Liver (tissue), 9 donors: ENCODE data around the gene ANKRD13D. TPM values are rescaled to one million over a fixed set of nuclear protein-coding genes. Genes with fewer than 3 reads are reported as not detected.

Source experiments
- DNase-seq: peaks from one replicate; pipeline ENCODE4 v3.0.0-alpha.2; 2017; ENCODE audit warnings: low spot score
- H3K27ac ChIP-seq, 2 donors: one replicate each; pipeline ENCODE4 v1.7.0; 2013; ENCODE audit warnings: inconsistent platforms in 2 of 2, low read length in 2 of 2, control low read depth in 1 of 2, low read depth in 1 of 2, mild to moderate bottlenecking in 1 of 2
- H3K27me3 ChIP-seq, 4 donors: one replicate each; pipeline versions ENCODE4 v1.6.1 to v1.7.0; 2013; ENCODE audit warnings: low read length in 3 of 4, inconsistent platforms in 1 of 4, mild to moderate bottlenecking in 1 of 4, moderate library complexity in 1 of 4; ENCODE audit not compliant: control insufficient read depth in 4 of 4, insufficient read depth in 4 of 4
- H3K36me3 ChIP-seq, 4 donors: one replicate each; pipeline versions ENCODE4 v1.6.1 to v1.7.0; 2013; ENCODE audit warnings: low read length in 3 of 4, mild to moderate bottlenecking in 3 of 4, low read depth in 1 of 4, moderate library complexity in 1 of 4; ENCODE audit not compliant: control insufficient read depth in 4 of 4, insufficient read depth in 3 of 4
- H3K4me1 ChIP-seq, 4 donors: one replicate each; pipeline versions ENCODE4 v1.6.1 to v1.7.0; 2013; ENCODE audit warnings: low read length in 3 of 4, mild to moderate bottlenecking in 3 of 4, moderate library complexity in 1 of 4; ENCODE audit not compliant: control insufficient read depth in 4 of 4, insufficient read depth in 4 of 4
- H3K4me3 ChIP-seq, 3 donors: one replicate each; pipeline versions ENCODE4 v1.6.1 to v1.7.0; 2013; ENCODE audit warnings: low read length in 3 of 3, control low read depth in 1 of 3, low read depth in 1 of 3, mild to moderate bottlenecking in 1 of 3
- H3K9ac ChIP-seq, 2 donors: one replicate each; pipeline ENCODE4 v1.7.0; 2013; ENCODE audit warnings: low read length in 2 of 2, mild to moderate bottlenecking in 2 of 2, moderate library complexity in 2 of 2, control low read depth in 1 of 2, low read depth in 1 of 2
- H3K9me3 ChIP-seq, 4 donors: one replicate each; pipeline versions ENCODE4 v1.6.1 to v1.7.0; 2013; ENCODE audit warnings: low read length in 3 of 4; ENCODE audit not compliant: control insufficient read depth in 4 of 4
- ATF3 ChIP-seq: IDR thresholded peaks from 2 replicates; pipeline ENCODE4 v1.6.1; 2016; ENCODE audit warnings: antibody characterized with exemption
- EGR1 ChIP-seq, 2 donors: IDR thresholded peaks; 2 replicates each; pipeline ENCODE4 v1.6.1; 2016 to 2018; ENCODE audit warnings: antibody characterized with exemption in 2 of 2, low read depth in 2 of 2
- FOXA1 ChIP-seq: IDR thresholded peaks from 2 replicates; pipeline ENCODE4 v1.6.1; 2016; ENCODE audit warnings: antibody characterized with exemption
- GABPA ChIP-seq, 2 donors: IDR thresholded peaks in 1 of 2; conservative IDR thresholded peaks in 1 of 2; 2 replicates each; pipeline ENCODE4 v1.6.1; 2016; ENCODE audit warnings: antibody characterized with exemption in 2 of 2, mild to moderate bottlenecking in 1 of 2, moderate library complexity in 1 of 2
- HNF4A ChIP-seq, 2 donors: conservative IDR thresholded peaks; 2 replicates each; pipeline ENCODE4 v1.6.1; 2016; ENCODE audit warnings: antibody characterized with exemption in 2 of 2, mild to moderate bottlenecking in 2 of 2
- HNF4G ChIP-seq: IDR thresholded peaks from 2 replicates; pipeline ENCODE4 v1.6.1; 2016; ENCODE audit warnings: antibody characterized with exemption
- JUND ChIP-seq, 2 donors: IDR thresholded peaks; 2 replicates each; pipeline ENCODE4 v1.6.1; 2016; ENCODE audit warnings: antibody characterized with exemption in 2 of 2
- NR2F2 ChIP-seq: IDR thresholded peaks from 2 replicates; pipeline ENCODE4 v1.6.1; 2016; ENCODE audit warnings: antibody characterized with exemption
- RAD21 ChIP-seq, 2 donors: IDR thresholded peaks; 2 replicates each; pipeline ENCODE4 v1.6.1; 2016; ENCODE audit warnings: antibody characterized with exemption in 2 of 2, mild to moderate bottlenecking in 2 of 2
- REST ChIP-seq: IDR thresholded peaks from 2 replicates; pipeline ENCODE4 v1.6.1; 2016; ENCODE audit warnings: antibody characterized with exemption, mild to moderate bottlenecking
- RXRA ChIP-seq, 2 donors: IDR thresholded peaks; 2 replicates each; pipeline ENCODE4 v1.6.1; 2017 to 2018; ENCODE audit warnings: antibody characterized with exemption in 2 of 2, mild to moderate bottlenecking in 1 of 2
- SP1 ChIP-seq: IDR thresholded peaks from 2 replicates; pipeline ENCODE4 v1.6.1; 2018; ENCODE audit warnings: antibody characterized with exemption, mild to moderate bottlenecking
- TAF1 ChIP-seq: conservative IDR thresholded peaks from 2 replicates; pipeline ENCODE4 v1.6.1; 2016; ENCODE audit warnings: antibody characterized with exemption, mild to moderate bottlenecking
- YY1 ChIP-seq: IDR thresholded peaks from 2 replicates; pipeline ENCODE4 v1.6.1; 2016; ENCODE audit warnings: antibody characterized with exemption, mild to moderate bottlenecking
- WGBS: extraction: QIAGEN DNeasy Blood & Tissue Kit; methylation state at CpG from one replicate; pipeline ENCODE4 v1.1.7; 2013; 5-methylcytosine and 5-hydroxymethylcytosine counted together
- polyA plus RNA-seq, 2 donors: library from polyadenylated mRNA; stranded (reverse) in 1 of 2; unstranded in 1 of 2; fragments of 200-250 nt in 1 of 2; fragments of >200 nt in 1 of 2; fragmentation: Nextera tagmentation in 1 of 2; extraction: Ambion mirVana in 1 of 2; gene quantifications; one replicate each; pipeline versions ENCODE4 v1.2.1 to v1.2.3, GENCODE V29; 2013 to 2015
- total RNA-seq, 2 donors: library from RNA; depleted of rRNA; stranded (reverse); fragments of >200 nt; gene quantifications; one replicate each; pipeline ENCODE4 v1.2.3, GENCODE V29; 2014
- TF ChIP-seq, protein P1 (sequence below): IDR thresholded peaks from 2 replicates; pipeline ENCODE4 v1.6.1; 2016; ENCODE audit warnings: antibody characterized with exemption
- TF ChIP-seq, protein P2 (sequence below): IDR thresholded peaks from 2 replicates; pipeline ENCODE4 v1.6.1; 2016; ENCODE audit warnings: antibody characterized with exemption
- TF ChIP-seq, protein P3 (sequence below): fragments of 150-350 bp; IDR thresholded peaks from 2 replicates; pipeline ENCODE4 v1.5.1; 2017; ENCODE audit warnings: improper control_type of control experiment, low read depth, low read length; ENCODE audit not compliant: missing input control
- donor health status: healthy.
- donor health status: healthy.
- donor health status: healthy.
- donor health status: healthy.
- donor health status: healthy.

Gene ANKRD13D
- total and polyA plus RNA-seq, 4 donors, result 5.5 to 15.0 (median 5.9) TPM

GRCh38 chr11:67311556-67312082 lies 22.5 kb downstream of the ANKRD13D start:
- no peak overlapping the region for H3K9ac ChIP-seq
- H3K4me1 ChIP-seq, result peaks cover 0 to 1% (median 0%) of the 10 kb centered on the region in 4 donors
- H3K36me3 ChIP-seq, result peaks cover 5 to 15% (median 6%) of the 10 kb centered on the region in 4 donors
- no peak overlapping the region for H3K4me3 ChIP-seq
- 94% methylated on average over 15 of the region's 15 CpGs for WGBS
- no peak for TF ChIP-seq REST
- TF ChIP-seq, protein P1, sequence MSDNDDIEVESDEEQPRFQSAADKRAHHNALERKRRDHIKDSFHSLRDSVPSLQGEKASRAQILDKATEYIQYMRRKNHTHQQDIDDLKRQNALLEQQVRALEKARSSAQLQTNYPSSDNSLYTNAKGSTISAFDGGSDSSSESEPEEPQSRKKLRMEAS, result no peak
- TF ChIP-seq ATF3, result no peak
- no peak for TF ChIP-seq TAF1
- TF ChIP-seq, protein P2, sequence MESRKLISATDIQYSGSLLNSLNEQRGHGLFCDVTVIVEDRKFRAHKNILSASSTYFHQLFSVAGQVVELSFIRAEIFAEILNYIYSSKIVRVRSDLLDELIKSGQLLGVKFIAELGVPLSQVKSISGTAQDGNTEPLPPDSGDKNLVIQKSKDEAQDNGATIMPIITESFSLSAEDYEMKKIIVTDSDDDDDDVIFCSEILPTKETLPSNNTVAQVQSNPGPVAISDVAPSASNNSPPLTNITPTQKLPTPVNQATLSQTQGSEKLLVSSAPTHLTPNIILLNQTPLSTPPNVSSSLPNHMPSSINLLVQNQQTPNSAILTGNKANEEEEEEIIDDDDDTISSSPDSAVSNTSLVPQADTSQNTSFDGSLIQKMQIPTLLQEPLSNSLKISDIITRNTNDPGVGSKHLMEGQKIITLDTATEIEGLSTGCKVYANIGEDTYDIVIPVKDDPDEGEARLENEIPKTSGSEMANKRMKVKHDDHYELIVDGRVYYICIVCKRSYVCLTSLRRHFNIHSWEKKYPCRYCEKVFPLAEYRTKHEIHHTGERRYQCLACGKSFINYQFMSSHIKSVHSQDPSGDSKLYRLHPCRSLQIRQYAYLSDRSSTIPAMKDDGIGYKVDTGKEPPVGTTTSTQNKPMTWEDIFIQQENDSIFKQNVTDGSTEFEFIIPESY, result no peak
- TF ChIP-seq HNF4G, result no peak
- TF ChIP-seq, protein P3, sequence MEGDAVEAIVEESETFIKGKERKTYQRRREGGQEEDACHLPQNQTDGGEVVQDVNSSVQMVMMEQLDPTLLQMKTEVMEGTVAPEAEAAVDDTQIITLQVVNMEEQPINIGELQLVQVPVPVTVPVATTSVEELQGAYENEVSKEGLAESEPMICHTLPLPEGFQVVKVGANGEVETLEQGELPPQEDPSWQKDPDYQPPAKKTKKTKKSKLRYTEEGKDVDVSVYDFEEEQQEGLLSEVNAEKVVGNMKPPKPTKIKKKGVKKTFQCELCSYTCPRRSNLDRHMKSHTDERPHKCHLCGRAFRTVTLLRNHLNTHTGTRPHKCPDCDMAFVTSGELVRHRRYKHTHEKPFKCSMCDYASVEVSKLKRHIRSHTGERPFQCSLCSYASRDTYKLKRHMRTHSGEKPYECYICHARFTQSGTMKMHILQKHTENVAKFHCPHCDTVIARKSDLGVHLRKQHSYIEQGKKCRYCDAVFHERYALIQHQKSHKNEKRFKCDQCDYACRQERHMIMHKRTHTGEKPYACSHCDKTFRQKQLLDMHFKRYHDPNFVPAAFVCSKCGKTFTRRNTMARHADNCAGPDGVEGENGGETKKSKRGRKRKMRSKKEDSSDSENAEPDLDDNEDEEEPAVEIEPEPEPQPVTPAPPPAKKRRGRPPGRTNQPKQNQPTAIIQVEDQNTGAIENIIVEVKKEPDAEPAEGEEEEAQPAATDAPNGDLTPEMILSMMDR, result no peak
- TF ChIP-seq NR2F2, result no peak
- no peak for TF ChIP-seq EGR1 (IDR thresholded peaks at IDR 0.05; ENCODE audit: low read depth in 2 of 2)
- no peak for TF ChIP-seq FOXA1
- no peak for TF ChIP-seq HNF4A (conservative IDR thresholded peaks at IDR 0.05)
- TF ChIP-seq YY1, result no peak
- no peak for TF ChIP-seq GABPA (IDR thresholded peaks at IDR 0.05 in 1 of 2, conservative IDR thresholded peaks at IDR 0.05 in 1 of 2)
- TF ChIP-seq JUND (IDR thresholded peaks at IDR 0.05), result no peak
- TF ChIP-seq SP1, result no peak
- TF ChIP-seq RXRA (IDR thresholded peaks at IDR 0.05), result no peak
- TF ChIP-seq RAD21 (IDR thresholded peaks at IDR 0.05), result no peak
- no peak for DNase-seq
- no peaks in the 10 kb centered on the region for H3K27me3 ChIP-seq
- no peaks in the 10 kb centered on the region for H3K9me3 ChIP-seq
- no peak overlapping the region for H3K27ac ChIP-seq
